PC-9 (cell line): ENCODE results near the gene COL4A3.

Experiments
- CTCF ChIP-seq: fragments of 200-600 bp; sonication (generic); conservative IDR thresholded peaks from 2 replicates; pipeline ENCODE4 v1.6.1; 2017; ENCODE audit warnings: mixed run types, antibody characterized with exemption, mild to moderate bottlenecking, moderate library complexity
- EZH2 ChIP-seq: fragments of 200-600 bp; sonication (generic); IDR thresholded peaks from 2 replicates; pipeline ENCODE4 v1.8.0; 2017; ENCODE audit warnings: antibody characterized with exemption, low read depth

GRCh38 chr2:227320305-227321094, 156.1 kb downstream of the COL4A3 start:
- TF ChIP-seq CTCF (no peak), EZH2 (no peak)
